Fibroblast of lung (primary cell): ENCODE measurements around the gene MTOR.
"Not testable (repeated sequence)": the region's sequence is repeated elsewhere in the genome, so short reads cannot be mapped to it uniquely, and the experiment has no call there.

Source experiments
- CTCF ChIP-seq, 2 donors: IDR thresholded peaks in 1 of 2; conservative IDR thresholded peaks in 1 of 2; 1 replicate in 1 of 2; 2 replicates in 1 of 2; pipeline ENCODE4 v1.5.1; 2011 to 2012; ENCODE audit warnings: low read length in 2 of 2, control low read depth in 1 of 2, inconsistent platforms in 1 of 2, low read depth in 1 of 2, mild to moderate bottlenecking in 1 of 2
- EZH2 ChIP-seq: IDR thresholded peaks from 2 replicates; pipeline ENCODE4 v1.5.1; 2012; ENCODE audit warnings: low read length, control low read depth, mild to moderate bottlenecking; ENCODE audit errors: missing control alignments

DNA sequence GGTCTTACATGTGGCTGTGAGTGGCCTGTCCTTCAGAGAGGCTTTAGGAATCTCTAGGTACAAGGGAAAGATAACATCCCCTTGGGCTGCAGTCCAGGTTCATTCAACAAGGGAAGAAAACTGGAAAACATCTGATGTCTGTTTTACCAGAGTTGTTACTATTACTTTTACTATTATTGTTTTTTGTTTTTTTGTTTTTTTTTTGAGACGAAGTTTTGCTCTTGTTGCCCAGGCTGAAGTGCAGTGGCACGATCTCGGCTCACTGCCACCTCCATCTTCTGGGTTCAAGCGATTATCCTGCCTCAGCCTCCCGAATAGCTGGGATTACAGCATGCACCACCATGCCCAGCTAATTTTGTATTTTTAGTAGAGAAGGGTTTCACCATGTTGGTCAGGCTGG, 35.4 kb upstream of the MTOR start:
- TF ChIP-seq CTCF (conservative IDR thresholded peaks at IDR 0.05 in 1 of 2, IDR thresholded peaks at IDR 0.05 in 1 of 2; ENCODE audit: low read depth in 1 of 2, low read length in 2 of 2); EZH2: not testable (repeated sequence)
